HepG2 (cell line): ENCODE results near the gene VSIG10L. TPM values are rescaled to one million over a fixed set of nuclear protein-coding genes. Genes with fewer than 3 reads are reported as not detected.

Experiments
- ATAC-seq: fragments of 200-7000 bp; cut with Tn5 transposase; 3 replicates; pipeline ENCODE4 v1.9.1; 2020; ENCODE audit warnings: mild to moderate bottlenecking, moderate library complexity
- BruUV-seq: library from RNA; stranded (reverse); fragments of 400-500 nt; replicated peaks from 2 replicates; lab custom pipeline; 2021; lab: Mats Ljungman, UMichigan
- CTCF ChIA-PET: fragments of 300-600 bp; formaldehyde crosslinking; extraction: SDS; loops from one replicate; lab custom pipeline; 2021; ENCODE audit warnings: low total read pairs, inconsistent platforms, low intra/inter-chr PET ratio; lab: Yijun Ruan, JAX
- POLR2A ChIA-PET: fragments of 350-600 bp; sonication (Branson Sonifier 250); formaldehyde crosslinking; loops from one replicate; lab custom pipeline; 2020; ENCODE audit warnings: antibody characterized with exemption, inconsistent platforms; lab: Yijun Ruan, JAX
- DNase-seq: peaks from one replicate; pipeline ENCODE4 v3.0.0-alpha.2; 2015; ENCODE audit warnings: low spot score
- FAIRE-seq: peaks from 3 replicates; lab custom pipeline; 2011; peaks lifted over from hg19 to GRCh38; lab: Jason Lieb, UNC
- H2AFZ ChIP-seq: one replicate; pipeline ENCODE4 v1.6.1; 2011; ENCODE audit warnings: low read length, inconsistent platforms
- H3K27ac ChIP-seq: fragments of 300-600 bp; 3 replicates; pipeline ENCODE4 v1.8.0; 2011; ENCODE audit warnings: mixed run types, mild to moderate bottlenecking, mixed read lengths, low read length, inconsistent platforms; ENCODE audit not compliant: insufficient read depth; ENCODE audit errors: extremely low read length
- H3K27me3 ChIP-seq, 2 experiments: fragments of 200-600 bp in 1 of 2; 2 replicates in 1 of 2; 3 replicates in 1 of 2; pipeline versions ENCODE4 v1.6.0 to v1.8.0; 2011; ENCODE audit warnings: low read length in 2 of 2, mild to moderate bottlenecking in 2 of 2, moderate library complexity in 2 of 2, inconsistent platforms in 1 of 2; ENCODE audit not compliant: insufficient read depth in 2 of 2, control insufficient read depth in 1 of 2
- H3K36me3 ChIP-seq, 2 experiments: fragments of 200-600 bp in 1 of 2; replicated peaks in 1 of 2; 2 replicates in 1 of 2; 3 replicates in 1 of 2; pipeline versions ENCODE4 v1.5.1 to v1.8.0; 2011; ENCODE audit warnings: low read length in 2 of 2, inconsistent platforms in 1 of 2; ENCODE audit not compliant: insufficient read depth in 2 of 2, control insufficient read depth in 1 of 2
- H3K4me1 ChIP-seq: 2 replicates; pipeline ENCODE4 v1.5.1; 2012; ENCODE audit warnings: low read length, inconsistent platforms; ENCODE audit not compliant: insufficient read depth
- H3K4me2 ChIP-seq: 2 replicates; pipeline ENCODE4 v1.6.0; 2011; ENCODE audit warnings: low read depth, low read length, inconsistent platforms
- H3K4me3 ChIP-seq, 3 experiments: fragments of 200-600 bp in 1 of 3; sonication (generic), shearing (Covaris generic) in 1 of 3; replicated peaks in 1 of 3; 2 replicates each; pipeline ENCODE4 v1.5.1; 2011 to 2016; ENCODE audit warnings: low read length in 3 of 3, inconsistent platforms in 2 of 3, low read depth in 2 of 3, mild to moderate bottlenecking in 2 of 3, control low read depth in 1 of 3, mixed read lengths in 1 of 3; ENCODE audit not compliant: insufficient read depth in 1 of 3
- H3K79me2 ChIP-seq: one replicate; pipeline ENCODE4 v1.6.1; 2011; ENCODE audit warnings: low read length, inconsistent platforms; ENCODE audit not compliant: insufficient read depth
- H3K9ac ChIP-seq: 2 replicates; pipeline ENCODE4 v1.6.0; 2011; ENCODE audit warnings: mild to moderate bottlenecking, low read depth, low read length, inconsistent platforms; ENCODE audit not compliant: insufficient read depth
- H3K9me3 ChIP-seq: 2 replicates; pipeline ENCODE4 v1.5.1; 2012; ENCODE audit warnings: mild to moderate bottlenecking, low read length
- H4K20me1 ChIP-seq: 2 replicates; pipeline ENCODE4 v1.6.0; 2011; ENCODE audit warnings: inconsistent platforms, mild to moderate bottlenecking, low read length, moderate library complexity; ENCODE audit not compliant: insufficient read depth
- DNMT1 ChIP-seq: sonication (generic); formaldehyde crosslinking; IDR thresholded peaks from 2 replicates; pipeline ENCODE4 v1.5.1; 2020; ENCODE audit warnings: mild to moderate bottlenecking, missing genetic modification reagents
- ESRRA ChIP-seq: sonication (generic); formaldehyde crosslinking; IDR thresholded peaks from 2 replicates; pipeline ENCODE4 v1.5.1; 2020; ENCODE audit warnings: mild to moderate bottlenecking, low read depth, missing genetic modification reagents
- KDM4B ChIP-seq: sonication (generic); formaldehyde crosslinking; IDR thresholded peaks from 2 replicates; pipeline ENCODE4 v1.4.0; 2020; ENCODE audit warnings: missing genetic modification reagents
- MYC ChIP-seq: sonication (generic); formaldehyde crosslinking; IDR thresholded peaks from 2 replicates; pipeline ENCODE4 v1.9.0; 2021; ENCODE audit warnings: missing genetic modification reagents, borderline replicate concordance
- NCOA2 ChIP-seq: sonication (generic); formaldehyde crosslinking; IDR thresholded peaks from 2 replicates; pipeline ENCODE4 v1.8.0; 2022; ENCODE audit warnings: inconsistent platforms
- NFRKB ChIP-seq: fragments of 450-650 bp; IDR thresholded peaks from 2 replicates; pipeline ENCODE4 v1.6.1; 2017
- PTBP1 ChIP-seq: fragments of 200-400 bp; formaldehyde crosslinking; IDR thresholded peaks from 2 replicates; pipeline ENCODE4 v1.6.1; 2018; ENCODE audit warnings: low read length, low read depth; ENCODE audit not compliant: poor library complexity, severe bottlenecking
- ZNF142 ChIP-seq: sonication (generic); formaldehyde crosslinking; IDR thresholded peaks from 2 replicates; pipeline ENCODE4 v1.4.0; 2020; ENCODE audit warnings: missing genetic modification reagents
- ZNF441 ChIP-seq: sonication (generic); formaldehyde crosslinking; IDR thresholded peaks from 2 replicates; pipeline ENCODE4 v1.7.0; 2021; ENCODE audit warnings: missing genetic modification reagents, borderline replicate concordance
- WGBS: methylation state at CpG from one replicate; pipeline ENCODE4 v1.1.6; 2017; ENCODE audit warnings: low lambda C conversion rate; 5-methylcytosine and 5-hydroxymethylcytosine counted together
- in situ Hi-C: cut with HindIII; loops from 2 replicates; pipeline ENCODE4 v1.10.0; 2017; ENCODE audit warnings: low pct_unique_long_range_greater_than_20kb; ENCODE audit not compliant: extremely low pct_ligation_motif_present
- intact Hi-C: fragments of 100-400 bp; cut with micrococcal nuclease; formaldehyde crosslinking; loops from one replicate; pipeline ENCODE4 v1.10.0; 2022; ENCODE audit not compliant: unreplicated experiment
- polyA plus RNA-seq, 8 experiments: library from polyadenylated mRNA; depleted of rRNA in 3 of 8; stranded (reverse) in 7 of 8; unstranded in 1 of 8; fragments of >200 nt; fragmentation: Illumina TruSeq in 4 of 8; extraction: Trizol in 4 of 8; gene quantifications; 2 replicates each; pipeline versions ENCODE4 v1.2.1 to v1.2.3, GENCODE V29; 2011 to 2016; ENCODE audit warnings: low read depth in 4 of 8, missing spikeins in 1 of 8, mixed read lengths in 1 of 8; ENCODE audit not compliant: insufficient read depth in 1 of 8
- total RNA-seq, 5 experiments: library from RNA; depleted of rRNA; stranded (reverse); fragments of >200 nt; fragmentation: Illumina TruSeq; extraction: Trizol; gene quantifications; 2 replicates each; pipeline ENCODE4 v1.2.3, GENCODE V29; 2016; ENCODE audit warnings: low read depth in 1 of 5

Gene VSIG10L
- total and polyA plus RNA-seq, 2 of the 13 experiments (the other 11 are each of a cell fraction or from before 2014, with no cell fraction given): 2.7 to 8.5 TPM

- ATAC-seq: no peak
- in situ Hi-C loops (no loop called here), intact Hi-C loops (no loop called here)
- Histone ChIP-seq H3K27me3 (peaks cover 2 to 3% of the 10 kb centered on the region in 2 experiments; a peak in 1 of 5 replicates), H3K4me3 (no peak overlapping the region), H3K36me3 (no peaks in the 10 kb centered on the region), H3K27ac (no peak overlapping the region), H3K9me3 (peaks cover 5% of the 10 kb centered on the region), H3K4me2 (no peak overlapping the region), H3K9ac (no peak overlapping the region), H2AFZ (no peak overlapping the region), H3K79me2 (no peaks in the 10 kb centered on the region), H4K20me1 (no peaks in the 10 kb centered on the region), H3K4me1 (peaks cover 11% of the 10 kb centered on the region)
- CTCF ChIA-PET: no interaction called here
- DNase-seq: no peak
- WGBS: 79% methylated on average over 4 of the region's 4 CpGs
- FAIRE-seq: no peak
- POLR2A ChIA-PET: interaction anchor here (1.0 to 2.1 kb wide), 2 partner anchors 14 to 16 kb away, joined by 4 to 13 read pairs; partner anchors contain the start of gene CLDND2
- no TSS peak for BruUV-seq
- TF ChIP-seq ESRRA: no peak
- no peak for TF ChIP-seq NCOA2 (CRISPR knock-in tag)
- TF ChIP-seq KDM4B: no peak
- TF ChIP-seq NFRKB: no peak
- TF ChIP-seq ZNF441 (CRISPR knock-in tag): no peak
- no peak for TF ChIP-seq PTBP1
- no peak for TF ChIP-seq DNMT1
- TF ChIP-seq MYC (CRISPR knock-in tag): no peak
- TF ChIP-seq ZNF142 (CRISPR knock-in tag): no peak
These were observed 40.1 kb upstream of the VSIG10L start for GRCh38 chr19:51382004-51382403.
